ENCODE data around the gene CCDC178.

The CCDC178 gene

GRCh38 chr18:33099626-33100025 lies 340.9 kb downstream of the CCDC178 start:
- Mint-ChIP-seq H3K36me3 (ENCODE audit: low read depth) (no peaks in the 10 kb centered on the region), H3K9me3 (no peaks in the 10 kb centered on the region), H3K4me3 (no peak overlapping the region), H3K4me1 (no peaks in the 10 kb centered on the region), H3K27ac (no peak overlapping the region), H3K27me3 (ENCODE audit: low read depth) (no peaks in the 10 kb centered on the region)
- TF ChIP-seq CTCF (IDR thresholded peaks at IDR 0.05; ENCODE audit: unreplicated experiment in 3 of 3), result no peak

GRCh38 chr18:33097126-33097525 lies 343.4 kb downstream of the CCDC178 start:
- no peak overlapping the region for H3K4me3 Mint-ChIP-seq
- H3K27me3 Mint-ChIP-seq (ENCODE audit: low read depth), result no peaks in the 10 kb centered on the region
- H3K27ac Mint-ChIP-seq, result no peak overlapping the region
- no peaks in the 10 kb centered on the region for H3K4me1 Mint-ChIP-seq
- no peaks in the 10 kb centered on the region for H3K9me3 Mint-ChIP-seq
- TF ChIP-seq CTCF (IDR thresholded peaks at IDR 0.05; ENCODE audit: unreplicated experiment in 3 of 3), result no peak
- no peaks in the 10 kb centered on the region for H3K36me3 Mint-ChIP-seq (ENCODE audit: low read depth)

GRCh38 chr18:33090461-33090860 lies 350.1 kb downstream of the CCDC178 start:
- Mint-ChIP-seq H3K36me3 (ENCODE audit: low read depth) (no peaks in the 10 kb centered on the region), H3K4me1 (no peaks in the 10 kb centered on the region), H3K9me3 (no peaks in the 10 kb centered on the region), H3K27me3 (ENCODE audit: low read depth) (no peaks in the 10 kb centered on the region), H3K4me3 (no peak overlapping the region), H3K27ac (no peak overlapping the region)
- no peak for TF ChIP-seq CTCF (IDR thresholded peaks at IDR 0.05; ENCODE audit: unreplicated experiment in 3 of 3)

- no peak for TF ChIP-seq CTCF (IDR thresholded peaks at IDR 0.05; ENCODE audit: unreplicated experiment in 3 of 3)
- H3K9me3 Mint-ChIP-seq, result peaks cover 7% of the 10 kb centered on the region
- no peaks in the 10 kb centered on the region for H3K27me3 Mint-ChIP-seq (ENCODE audit: low read depth)
- no peak overlapping the region for H3K27ac Mint-ChIP-seq
- H3K4me1 Mint-ChIP-seq, result no peaks in the 10 kb centered on the region
- no peaks in the 10 kb centered on the region for H3K36me3 Mint-ChIP-seq (ENCODE audit: low read depth)
- no peak overlapping the region for H3K4me3 Mint-ChIP-seq
Measured at GRCh38 chr18:33076601-33077000, 363.9 kb downstream of the CCDC178 start.

- Mint-ChIP-seq H3K27me3 (ENCODE audit: low read depth) (no peaks in the 10 kb centered on the region), H3K36me3 (ENCODE audit: low read depth) (no peaks in the 10 kb centered on the region), H3K4me1 (no peaks in the 10 kb centered on the region), H3K4me3 (no peak overlapping the region), H3K9me3 (peaks cover 6% of the 10 kb centered on the region), H3K27ac (no peak overlapping the region)
- TF ChIP-seq CTCF (IDR thresholded peaks at IDR 0.05; ENCODE audit: unreplicated experiment in 3 of 3), result no peak
Measured at GRCh38 chr18:33074125-33074524, 366.4 kb downstream of the CCDC178 start.

DNA sequence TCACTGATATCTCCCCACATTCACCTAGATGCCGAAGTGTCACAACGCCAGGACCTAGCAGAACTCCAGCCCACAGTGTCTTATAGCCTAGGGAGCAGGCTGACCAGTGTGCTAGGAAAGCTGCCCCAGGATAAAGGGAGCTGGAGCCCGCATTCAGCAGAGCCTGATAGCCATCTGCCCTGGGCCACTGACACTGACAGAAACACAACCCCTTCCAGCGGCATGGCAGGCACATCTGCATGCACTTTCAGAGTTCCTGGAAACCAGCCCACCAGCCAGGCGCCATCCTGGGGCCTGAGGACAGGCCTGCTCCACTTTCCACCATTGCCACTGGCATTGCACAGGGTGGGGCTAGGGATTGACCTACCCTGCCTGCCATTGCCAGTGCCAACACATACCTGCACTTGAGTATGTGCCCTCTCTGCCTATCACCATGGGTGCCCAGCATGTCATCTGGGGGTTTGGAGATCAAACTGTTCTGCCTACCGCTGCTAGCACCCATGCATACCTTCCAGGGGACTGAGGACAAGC lies 377.6 kb downstream of the CCDC178 start:
- H3K36me3 Mint-ChIP-seq (ENCODE audit: low read depth), result peaks cover 4% of the 10 kb centered on the region

More for the DNA sequence above, 377.6 kb downstream of the CCDC178 start:
- Mint-ChIP-seq H3K4me3 (no peak overlapping the region), H3K27ac (no peak overlapping the region), H3K4me1 (no peaks in the 10 kb centered on the region), H3K9me3 (peaks cover 22% of the 10 kb centered on the region), H3K27me3 (ENCODE audit: low read depth) (peaks cover 3% of the 10 kb centered on the region)
- no peak for TF ChIP-seq CTCF (IDR thresholded peaks at IDR 0.05; ENCODE audit: unreplicated experiment in 3 of 3)

All from nephron (organoid).